WTC11 (cell line): Measurements from ENCODE around the gene DNAH5. TPM values are rescaled to one million over a fixed set of nuclear protein-coding genes. Genes with fewer than 3 reads are reported as not detected.

Experiments used
- ATAC-seq: fragments of 200-7000 bp; cut with Tn5 transposase; 2 replicates; pipeline ENCODE4 v1.10.0; 2021; ENCODE audit warnings: mild to moderate bottlenecking, moderate library complexity
- CTCF ChIA-PET: fragments of 300-600 bp; sonication (Branson Sonifier 250); formaldehyde crosslinking; loops from one replicate; lab custom pipeline; 2021; ENCODE audit warnings: antibody characterized with exemption; lab: Charles Lee
- POLR2A ChIA-PET: fragments of 350-600 bp; sonication (Branson Sonifier 250); formaldehyde crosslinking; loops from one replicate; lab custom pipeline; 2021; ENCODE audit warnings: antibody characterized with exemption; lab: Charles Lee
- DNase-seq: peaks from one replicate; pipeline ENCODE4 v3.0.0; 2021; ENCODE audit warnings: low spot score
- H3K27ac Mint-ChIP-seq: 2 replicates; pipeline ENCODE4 v1.8.0; 2021; ENCODE audit warnings: mixed read lengths
- H3K27me3 Mint-ChIP-seq: 2 replicates; pipeline ENCODE4 v1.8.0; 2021; ENCODE audit warnings: low read depth, mild to moderate bottlenecking, moderate library complexity, mixed read lengths
- H3K36me3 Mint-ChIP-seq: 2 replicates; pipeline ENCODE4 v1.8.0; 2021; ENCODE audit warnings: mixed read lengths
- H3K4me1 Mint-ChIP-seq: 2 replicates; pipeline ENCODE4 v1.8.0; 2022; ENCODE audit warnings: mixed read lengths
- H3K4me3 Mint-ChIP-seq: 2 replicates; pipeline ENCODE4 v1.8.0; 2021; ENCODE audit warnings: mild to moderate bottlenecking, moderate library complexity, mixed read lengths
- H3K9me3 Mint-ChIP-seq: 2 replicates; pipeline ENCODE4 v1.8.0; 2021; ENCODE audit warnings: mixed read lengths
- ATF3 ChIP-seq: sonication (generic); formaldehyde crosslinking; conservative IDR thresholded peaks from 2 replicates; pipeline ENCODE4 v1.8.1; 2022; ENCODE audit warnings: mild to moderate bottlenecking, missing genetic modification reagents
- ATF6 ChIP-seq: sonication (generic); formaldehyde crosslinking; IDR thresholded peaks from 2 replicates; pipeline ENCODE4 v1.8.1; 2023; ENCODE audit warnings: mild to moderate bottlenecking, missing genetic modification reagents
- CREM ChIP-seq: sonication (generic); formaldehyde crosslinking; IDR thresholded peaks from 2 replicates; pipeline ENCODE4 v1.8.1; 2022; ENCODE audit warnings: mild to moderate bottlenecking, missing genetic modification reagents, moderate library complexity
- CTCF ChIP-seq: fragments of 200-600 bp; IDR thresholded peaks from 2 replicates; pipeline ENCODE4 v1.8.0; 2022; ENCODE audit warnings: antibody characterized with exemption
- E2F1 ChIP-seq: sonication (generic); formaldehyde crosslinking; IDR thresholded peaks from 2 replicates; pipeline ENCODE4 v1.8.0; 2022; ENCODE audit warnings: mild to moderate bottlenecking, missing genetic modification reagents
- E2F5 ChIP-seq: sonication (generic); formaldehyde crosslinking; IDR thresholded peaks from 2 replicates; pipeline ENCODE4 v1.8.1; 2022; ENCODE audit warnings: mild to moderate bottlenecking, moderate library complexity, missing genetic modification reagents
- IRF2 ChIP-seq: sonication (generic); formaldehyde crosslinking; IDR thresholded peaks from 2 replicates; pipeline ENCODE4 v1.8.0; 2022; ENCODE audit warnings: low read depth, missing genetic modification reagents, borderline replicate concordance
- PRDM15 ChIP-seq: sonication (generic); formaldehyde crosslinking; IDR thresholded peaks from 2 replicates; pipeline ENCODE4 v1.8.0; 2022; ENCODE audit warnings: missing genetic modification reagents
- SP1 ChIP-seq: sonication (generic); formaldehyde crosslinking; conservative IDR thresholded peaks from 2 replicates; pipeline ENCODE4 v1.8.1; 2022; ENCODE audit warnings: missing genetic modification reagents
- STAT6 ChIP-seq: sonication (generic); formaldehyde crosslinking; conservative IDR thresholded peaks from 2 replicates; pipeline ENCODE4 v1.8.1; 2023; ENCODE audit warnings: mild to moderate bottlenecking, low read depth, missing genetic modification reagents, moderate library complexity
- TEAD4 ChIP-seq: sonication (generic); formaldehyde crosslinking; IDR thresholded peaks from 2 replicates; pipeline ENCODE4 v1.8.0; 2022; ENCODE audit warnings: mild to moderate bottlenecking, missing genetic modification reagents
- TP53 ChIP-seq: sonication (generic); formaldehyde crosslinking; IDR thresholded peaks from 2 replicates; pipeline ENCODE4 v1.8.1; 2023; ENCODE audit warnings: mild to moderate bottlenecking, missing genetic modification reagents
- ZBTB43 ChIP-seq: sonication (generic); formaldehyde crosslinking; IDR thresholded peaks from 2 replicates; pipeline ENCODE4 v1.8.1; 2023; ENCODE audit warnings: mild to moderate bottlenecking, missing genetic modification reagents
- ZMAT4 ChIP-seq: fragments of 250-450 bp; sonication (Bioruptor Pico); IDR thresholded peaks from 2 replicates; pipeline ENCODE4 v1.9.0; 2021; ENCODE audit warnings: mild to moderate bottlenecking
- ZNF121 ChIP-seq: sonication (generic); formaldehyde crosslinking; IDR thresholded peaks from 2 replicates; pipeline ENCODE4 v1.8.0; 2023; ENCODE audit warnings: missing genetic modification reagents
- ZNF317 ChIP-seq: sonication (generic); formaldehyde crosslinking; IDR thresholded peaks from 2 replicates; pipeline ENCODE4 v1.8.1; 2023; ENCODE audit warnings: low read depth, mild to moderate bottlenecking, moderate library complexity, missing genetic modification reagents, borderline replicate concordance
- ZNF423 ChIP-seq: fragments of 250-450 bp; sonication (Bioruptor Pico); IDR thresholded peaks from 2 replicates; pipeline ENCODE4 v2.1.2; 2022; ENCODE audit warnings: mild to moderate bottlenecking, moderate library complexity
- ZNF425 ChIP-seq: fragments of 250-450 bp; sonication (Bioruptor Pico); conservative IDR thresholded peaks from 2 replicates; pipeline ENCODE4 v1.9.0; 2021; ENCODE audit warnings: mild to moderate bottlenecking
- total RNA-seq: library from RNA; stranded (reverse); gene quantifications from 3 replicates; pipeline ENCODE4 v1.2.3, GENCODE V29; 2021

The DNAH5 gene
- total RNA-seq, 1 experiment from 2014 or later: 0.35 TPM

- peaks cover 11% of the 10 kb centered on the region for H3K4me1 Mint-ChIP-seq
- DNase-seq (no peak), ATAC-seq (no peak)
- peaks cover 41% of the 10 kb centered on the region for H3K9me3 Mint-ChIP-seq
- no peak overlapping the region for H3K4me3 Mint-ChIP-seq
- POLR2A ChIA-PET: no interaction called here
- H3K36me3 Mint-ChIP-seq: peaks cover 22% of the 10 kb centered on the region
- no peak overlapping the region for H3K27ac Mint-ChIP-seq
- CTCF ChIA-PET: no interaction called here
- peaks cover 3% of the 10 kb centered on the region; the same call in 1 of the 2 replicates for H3K27me3 Mint-ChIP-seq
- TF ChIP-seq E2F1: no peak
- no peak for TF ChIP-seq STAT6 (CRISPR knock-in tag)
- no peak for TF ChIP-seq ATF6
- no peak for TF ChIP-seq ZNF423
- no peak for TF ChIP-seq IRF2 (CRISPR knock-in tag)
- TF ChIP-seq CTCF: no peak
- TF ChIP-seq SP1 (CRISPR knock-in tag): no peak
- TF ChIP-seq ZMAT4 (CRISPR knock-in tag): no peak
- TF ChIP-seq, all 79 proteins: peak for 0
These were observed 271.0 kb downstream of the DNAH5 start for GRCh38 chr5:13673511-13673910.

- no peak for ATAC-seq
- CTCF ChIA-PET: no interaction called here
- DNase-seq: no peak
- TF ChIP-seq TP53 (CRISPR knock-in tag) (no peak), TEAD4 (no peak), ATF3 (no peak), CREM (CRISPR knock-in tag) (no peak), PRDM15 (CRISPR knock-in tag) (no peak), ZNF425 (CRISPR knock-in tag) (no peak), ZNF317 (no peak), E2F5 (CRISPR knock-in tag) (no peak), ZNF121 (CRISPR knock-in tag) (no peak), ZBTB43 (CRISPR knock-in tag) (no peak)
These were observed 280.1 kb downstream of the DNAH5 start for GRCh38 chr5:13664377-13664776.

More at GRCh38 chr5:13664377-13664776, 280.1 kb downstream of the DNAH5 start:
- Mint-ChIP-seq H3K4me1 (no peaks in the 10 kb centered on the region; the same call in none of the 2 replicates), H3K9me3 (peaks cover 3% of the 10 kb centered on the region; the same call in 1 of the 2 replicates), H3K27ac (no peak overlapping the region), H3K4me3 (no peak overlapping the region), H3K27me3 (no peaks in the 10 kb centered on the region; the same call in 1 of the 2 replicates), H3K36me3 (no peaks in the 10 kb centered on the region)
- POLR2A ChIA-PET: no interaction called here
